ENCODE data around the gene MALAT1. TPM values are rescaled to one million over a fixed set of nuclear protein-coding genes. Genes with fewer than 3 reads are reported as not detected.

The MALAT1 gene
- total and polyA plus RNA-seq, 2 of the 8 experiments (the other 6 are each of a cell fraction or from before 2014, with no cell fraction given), result 115 to 984 TPM

DNA sequence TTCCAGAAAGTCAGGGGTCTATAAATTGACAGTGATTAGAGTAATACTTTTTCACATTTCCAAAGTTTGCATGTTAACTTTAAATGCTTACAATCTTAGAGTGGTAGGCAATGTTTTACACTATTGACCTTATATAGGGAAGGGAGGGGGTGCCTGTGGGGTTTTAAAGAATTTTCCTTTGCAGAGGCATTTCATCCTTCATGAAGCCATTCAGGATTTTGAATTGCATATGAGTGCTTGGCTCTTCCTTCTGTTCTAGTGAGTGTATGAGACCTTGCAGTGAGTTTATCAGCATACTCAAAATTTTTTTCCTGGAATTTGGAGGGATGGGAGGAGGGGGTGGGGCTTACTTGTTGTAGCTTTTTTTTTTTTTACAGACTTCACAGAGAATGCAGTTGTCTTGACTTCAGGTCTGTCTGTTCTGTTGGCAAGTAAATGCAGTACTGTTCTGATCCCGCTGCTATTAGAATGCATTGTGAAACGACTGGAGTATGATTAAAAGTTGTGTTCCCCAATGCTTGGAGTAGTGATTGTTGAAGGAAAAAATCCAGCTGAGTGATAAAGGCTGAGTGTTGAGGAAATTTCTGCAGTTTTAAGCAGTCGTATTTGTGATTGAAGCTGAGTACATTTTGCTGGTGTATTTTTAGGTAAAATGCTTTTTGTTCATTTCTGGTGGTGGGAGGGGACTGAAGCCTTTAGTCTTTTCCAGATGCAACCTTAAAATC, 5.3 kb downstream of the MALAT1 start (continued):
- TF ChIP-seq, protein P1, sequence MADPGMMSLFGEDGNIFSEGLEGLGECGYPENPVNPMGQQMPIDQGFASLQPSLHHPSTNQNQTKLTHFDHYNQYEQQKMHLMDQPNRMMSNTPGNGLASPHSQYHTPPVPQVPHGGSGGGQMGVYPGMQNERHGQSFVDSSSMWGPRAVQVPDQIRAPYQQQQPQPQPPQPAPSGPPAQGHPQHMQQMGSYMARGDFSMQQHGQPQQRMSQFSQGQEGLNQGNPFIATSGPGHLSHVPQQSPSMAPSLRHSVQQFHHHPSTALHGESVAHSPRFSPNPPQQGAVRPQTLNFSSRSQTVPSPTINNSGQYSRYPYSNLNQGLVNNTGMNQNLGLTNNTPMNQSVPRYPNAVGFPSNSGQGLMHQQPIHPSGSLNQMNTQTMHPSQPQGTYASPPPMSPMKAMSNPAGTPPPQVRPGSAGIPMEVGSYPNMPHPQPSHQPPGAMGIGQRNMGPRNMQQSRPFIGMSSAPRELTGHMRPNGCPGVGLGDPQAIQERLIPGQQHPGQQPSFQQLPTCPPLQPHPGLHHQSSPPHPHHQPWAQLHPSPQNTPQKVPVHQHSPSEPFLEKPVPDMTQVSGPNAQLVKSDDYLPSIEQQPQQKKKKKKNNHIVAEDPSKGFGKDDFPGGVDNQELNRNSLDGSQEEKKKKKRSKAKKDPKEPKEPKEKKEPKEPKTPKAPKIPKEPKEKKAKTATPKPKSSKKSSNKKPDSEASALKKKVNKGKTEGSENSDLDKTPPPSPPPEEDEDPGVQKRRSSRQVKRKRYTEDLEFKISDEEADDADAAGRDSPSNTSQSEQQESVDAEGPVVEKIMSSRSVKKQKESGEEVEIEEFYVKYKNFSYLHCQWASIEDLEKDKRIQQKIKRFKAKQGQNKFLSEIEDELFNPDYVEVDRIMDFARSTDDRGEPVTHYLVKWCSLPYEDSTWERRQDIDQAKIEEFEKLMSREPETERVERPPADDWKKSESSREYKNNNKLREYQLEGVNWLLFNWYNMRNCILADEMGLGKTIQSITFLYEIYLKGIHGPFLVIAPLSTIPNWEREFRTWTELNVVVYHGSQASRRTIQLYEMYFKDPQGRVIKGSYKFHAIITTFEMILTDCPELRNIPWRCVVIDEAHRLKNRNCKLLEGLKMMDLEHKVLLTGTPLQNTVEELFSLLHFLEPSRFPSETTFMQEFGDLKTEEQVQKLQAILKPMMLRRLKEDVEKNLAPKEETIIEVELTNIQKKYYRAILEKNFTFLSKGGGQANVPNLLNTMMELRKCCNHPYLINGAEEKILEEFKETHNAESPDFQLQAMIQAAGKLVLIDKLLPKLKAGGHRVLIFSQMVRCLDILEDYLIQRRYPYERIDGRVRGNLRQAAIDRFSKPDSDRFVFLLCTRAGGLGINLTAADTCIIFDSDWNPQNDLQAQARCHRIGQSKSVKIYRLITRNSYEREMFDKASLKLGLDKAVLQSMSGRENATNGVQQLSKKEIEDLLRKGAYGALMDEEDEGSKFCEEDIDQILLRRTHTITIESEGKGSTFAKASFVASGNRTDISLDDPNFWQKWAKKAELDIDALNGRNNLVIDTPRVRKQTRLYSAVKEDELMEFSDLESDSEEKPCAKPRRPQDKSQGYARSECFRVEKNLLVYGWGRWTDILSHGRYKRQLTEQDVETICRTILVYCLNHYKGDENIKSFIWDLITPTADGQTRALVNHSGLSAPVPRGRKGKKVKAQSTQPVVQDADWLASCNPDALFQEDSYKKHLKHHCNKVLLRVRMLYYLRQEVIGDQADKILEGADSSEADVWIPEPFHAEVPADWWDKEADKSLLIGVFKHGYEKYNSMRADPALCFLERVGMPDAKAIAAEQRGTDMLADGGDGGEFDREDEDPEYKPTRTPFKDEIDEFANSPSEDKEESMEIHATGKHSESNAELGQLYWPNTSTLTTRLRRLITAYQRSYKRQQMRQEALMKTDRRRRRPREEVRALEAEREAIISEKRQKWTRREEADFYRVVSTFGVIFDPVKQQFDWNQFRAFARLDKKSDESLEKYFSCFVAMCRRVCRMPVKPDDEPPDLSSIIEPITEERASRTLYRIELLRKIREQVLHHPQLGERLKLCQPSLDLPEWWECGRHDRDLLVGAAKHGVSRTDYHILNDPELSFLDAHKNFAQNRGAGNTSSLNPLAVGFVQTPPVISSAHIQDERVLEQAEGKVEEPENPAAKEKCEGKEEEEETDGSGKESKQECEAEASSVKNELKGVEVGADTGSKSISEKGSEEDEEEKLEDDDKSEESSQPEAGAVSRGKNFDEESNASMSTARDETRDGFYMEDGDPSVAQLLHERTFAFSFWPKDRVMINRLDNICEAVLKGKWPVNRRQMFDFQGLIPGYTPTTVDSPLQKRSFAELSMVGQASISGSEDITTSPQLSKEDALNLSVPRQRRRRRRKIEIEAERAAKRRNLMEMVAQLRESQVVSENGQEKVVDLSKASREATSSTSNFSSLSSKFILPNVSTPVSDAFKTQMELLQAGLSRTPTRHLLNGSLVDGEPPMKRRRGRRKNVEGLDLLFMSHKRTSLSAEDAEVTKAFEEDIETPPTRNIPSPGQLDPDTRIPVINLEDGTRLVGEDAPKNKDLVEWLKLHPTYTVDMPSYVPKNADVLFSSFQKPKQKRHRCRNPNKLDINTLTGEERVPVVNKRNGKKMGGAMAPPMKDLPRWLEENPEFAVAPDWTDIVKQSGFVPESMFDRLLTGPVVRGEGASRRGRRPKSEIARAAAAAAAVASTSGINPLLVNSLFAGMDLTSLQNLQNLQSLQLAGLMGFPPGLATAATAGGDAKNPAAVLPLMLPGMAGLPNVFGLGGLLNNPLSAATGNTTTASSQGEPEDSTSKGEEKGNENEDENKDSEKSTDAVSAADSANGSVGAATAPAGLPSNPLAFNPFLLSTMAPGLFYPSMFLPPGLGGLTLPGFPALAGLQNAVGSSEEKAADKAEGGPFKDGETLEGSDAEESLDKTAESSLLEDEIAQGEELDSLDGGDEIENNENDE (IDR thresholded peaks at IDR 0.05; ENCODE audit: insufficient replicate concordance, low read length), result peak; percentile 17
- TF ChIP-seq POLR2AphosphoS5 (IDR thresholded peaks at IDR 0.05; ENCODE audit: low read depth, low read length), result peak; percentile 91
- no peak for TF ChIP-seq TBP (IDR thresholded peaks at IDR 0.05; ENCODE audit: low read depth, low read length)
- no peak for TF ChIP-seq TAF1 (IDR thresholded peaks at IDR 0.05; ENCODE audit: low read depth, low read length)
- TF ChIP-seq TAF7 (optimal IDR thresholded peaks at IDR 0.05; ENCODE audit: borderline replicate concordance, low read depth, low read length), result peak; percentile 52
- TF ChIP-seq RNF2 (IDR thresholded peaks at IDR 0.05; ENCODE audit: borderline replicate concordance, low read depth, low read length, missing control alignments, poor library complexity, severe bottlenecking), result no peak
- peak in 1 of 2 experiments; percentile 60; a peak in 1 of 4 replicates for TF ChIP-seq SIN3A (conservative IDR thresholded peaks at IDR 0.05 in 1 of 2, IDR thresholded peaks at IDR 0.05 in 1 of 2; ENCODE audit: low read depth in 1 of 2, low read length in 2 of 2)
- no peak for TF ChIP-seq CTBP2 (IDR thresholded peaks at IDR 0.05; ENCODE audit: borderline replicate concordance, insufficient read depth, insufficient read length, low read length)
- TF ChIP-seq EZH2 (IDR thresholded peaks at IDR 0.05; ENCODE audit: low read depth, low read length, severe bottlenecking), result no peak
